Stimulated activated naive CD4-positive, alpha-beta T cell (primary cell): Measurements from ENCODE around the gene RLBP1.

Experiments
- DNase-seq, 6 experiments: peaks; one replicate each; lab custom pipeline; 2025; lab: John Stamatoyannopoulos, UW

RLBP1 gene

DNA sequence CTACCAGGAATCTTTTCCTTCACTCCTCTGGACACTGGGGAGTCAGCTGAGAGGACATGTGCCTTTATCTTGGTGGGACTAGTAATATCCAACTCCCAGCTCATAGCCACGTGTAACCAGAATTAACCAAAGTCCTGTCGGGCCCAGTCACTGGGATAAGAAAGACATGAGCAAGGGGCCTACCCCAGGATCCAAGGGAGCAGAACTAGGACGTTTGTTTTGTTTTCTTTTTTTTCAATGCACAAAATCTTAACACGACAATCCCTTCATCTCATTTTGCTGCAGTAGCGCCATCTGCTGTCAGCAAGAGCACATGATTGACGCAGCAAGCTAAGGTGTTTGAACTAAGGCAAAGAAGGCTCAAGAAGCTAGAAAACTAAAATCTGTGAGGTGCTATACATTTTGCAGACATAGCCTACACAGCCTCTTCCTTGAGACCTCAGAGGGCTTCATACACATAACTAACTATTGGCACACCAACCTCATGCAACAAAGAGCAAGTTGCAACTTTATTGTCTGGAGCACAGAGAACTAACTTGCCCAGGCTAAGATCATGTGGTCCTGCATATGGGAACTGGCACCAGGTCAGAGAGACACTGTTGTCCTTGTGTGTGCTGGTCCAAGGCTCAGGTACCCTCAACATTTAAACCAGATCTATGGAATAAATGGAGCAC, 43.6 kb downstream of the RLBP1 start:
- peak in 5 of 6 experiments; percentile 27 to 61 (median 37) for DNase-seq

DNA sequence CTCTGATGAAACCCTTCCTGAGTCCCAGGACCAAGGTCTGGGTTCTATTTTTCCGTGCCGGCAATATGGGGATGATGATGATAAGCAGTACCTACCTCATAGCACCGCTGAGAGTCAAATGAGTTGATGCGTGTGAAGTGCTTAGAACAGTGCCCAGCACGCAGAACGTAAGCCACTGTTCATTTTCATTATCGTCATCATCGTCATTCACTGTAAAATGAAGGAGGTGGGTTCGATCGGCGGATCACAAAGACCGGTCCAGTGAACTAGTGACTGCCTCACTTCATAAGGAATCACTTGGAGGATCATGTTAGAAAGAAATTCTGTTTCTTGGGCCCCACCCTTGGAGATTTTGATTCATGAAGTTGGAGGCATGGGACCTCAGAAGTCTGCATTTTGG, 44.3 kb downstream of the RLBP1 start:
- no peak for DNase-seq

DNA sequence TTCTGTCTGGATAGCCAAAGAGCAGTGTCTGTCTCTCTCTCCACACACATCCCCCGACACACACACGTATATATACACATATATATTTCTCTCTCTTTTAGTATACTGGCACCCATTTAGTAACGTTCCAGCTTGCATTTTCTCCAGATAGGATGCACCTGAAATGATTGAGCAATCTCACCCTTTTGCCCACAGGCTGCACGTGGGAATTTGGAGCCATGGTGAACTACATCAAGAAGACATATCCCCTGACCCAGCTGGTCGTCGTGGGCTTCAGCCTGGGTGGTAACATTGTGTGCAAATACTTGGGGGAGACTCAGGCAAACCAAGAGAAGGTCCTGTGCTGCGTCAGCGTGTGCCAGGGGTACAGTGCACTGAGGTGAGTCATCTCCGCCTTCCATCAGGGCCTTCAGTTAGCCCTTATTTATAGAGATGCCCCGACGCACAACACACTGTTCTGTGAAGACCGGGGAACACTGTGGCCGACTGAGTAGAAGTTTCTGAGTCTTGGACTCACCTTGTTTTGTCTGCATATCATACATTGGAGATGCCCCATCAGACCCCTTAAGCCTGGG, 45.7 kb downstream of the RLBP1 start:
- no peak for DNase-seq

DNA sequence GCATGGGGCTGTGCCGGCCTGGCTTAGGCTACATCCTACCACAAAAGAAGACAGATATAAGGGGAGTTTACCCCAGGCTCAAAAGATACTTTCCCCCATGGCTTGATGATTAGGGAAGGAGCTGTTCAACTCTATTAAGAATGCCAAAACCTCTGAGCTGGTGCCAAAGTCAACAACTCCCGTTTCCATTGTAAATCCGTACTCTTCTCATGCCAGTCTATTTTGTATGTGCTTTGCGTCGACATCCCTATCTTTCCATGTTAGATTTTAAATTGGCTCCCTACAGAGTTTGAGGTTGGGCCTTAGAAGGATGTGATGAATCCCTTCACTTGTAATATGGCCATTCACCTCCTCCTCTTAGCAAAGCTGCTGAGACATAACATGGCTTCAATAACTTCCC, 46.9 kb downstream of the RLBP1 start:
- DNase-seq, result no peak

DNA sequence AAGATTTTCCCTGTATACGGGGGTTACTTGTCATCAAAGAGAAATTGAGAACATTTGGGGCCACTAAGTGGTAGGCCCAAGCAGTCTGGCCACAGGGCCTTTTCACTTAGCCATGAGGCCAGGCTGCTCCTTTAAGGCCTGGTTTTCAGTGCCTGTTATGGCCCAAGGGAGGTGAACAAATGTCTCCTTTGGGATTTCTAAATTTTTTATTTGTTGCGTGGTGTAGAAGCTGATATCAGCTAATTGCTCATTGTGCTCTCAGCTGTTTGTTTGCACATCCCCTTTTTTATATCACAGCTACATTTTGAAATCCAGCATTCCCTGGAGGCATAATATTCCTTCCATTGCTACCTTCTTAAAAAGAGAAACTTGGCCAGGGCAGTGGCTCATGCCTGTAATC, 48.5 kb downstream of the RLBP1 start:
- DNase-seq, result no peak

DNA sequence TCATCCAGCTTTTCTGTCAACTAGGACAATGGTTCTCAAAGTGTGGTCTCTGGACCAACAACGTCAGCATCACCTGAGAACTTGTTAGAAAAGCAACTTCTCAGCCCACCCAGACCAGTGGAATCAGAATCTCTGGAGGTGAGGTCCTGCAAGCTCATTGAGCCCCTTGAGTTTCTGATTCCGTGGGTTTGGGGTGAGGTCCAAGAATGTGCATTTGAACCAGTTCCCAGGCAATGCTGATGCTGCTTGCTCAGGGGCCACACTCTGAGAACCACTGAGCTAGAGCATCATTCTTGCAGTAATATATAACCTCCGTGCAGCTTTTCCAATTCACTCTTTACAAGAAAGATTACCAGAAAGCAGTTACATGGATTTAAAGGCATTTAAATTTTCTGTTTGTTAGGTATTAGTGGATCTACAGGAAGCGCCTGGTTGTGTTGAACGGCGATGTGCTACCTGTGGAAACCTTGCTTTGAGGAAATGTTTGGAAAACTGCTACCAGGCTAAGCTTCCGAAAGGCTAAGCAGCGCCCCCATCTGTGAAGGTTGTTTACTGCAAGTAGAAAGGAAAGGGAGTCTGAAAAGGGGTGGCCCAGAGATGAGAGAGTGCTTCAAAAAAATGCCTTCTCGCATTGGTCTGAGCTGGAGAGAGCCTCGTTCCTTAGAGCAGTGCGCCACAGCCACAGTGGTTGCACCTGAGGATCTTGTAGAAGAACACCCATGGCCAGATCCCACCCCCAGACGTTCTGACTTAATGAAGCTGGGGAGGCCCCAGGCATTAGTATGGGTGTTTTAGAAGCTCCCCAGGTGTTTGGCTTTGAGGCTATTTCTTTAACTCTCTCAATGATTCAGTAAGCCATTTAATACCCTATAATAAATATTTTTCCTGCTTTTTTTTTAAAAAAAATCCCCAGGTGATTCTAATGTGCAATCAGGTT, 50.0 kb downstream of the RLBP1 start:
- DNase-seq, result peak in 2 of 6 experiments; percentile 2 to 7

DNA sequence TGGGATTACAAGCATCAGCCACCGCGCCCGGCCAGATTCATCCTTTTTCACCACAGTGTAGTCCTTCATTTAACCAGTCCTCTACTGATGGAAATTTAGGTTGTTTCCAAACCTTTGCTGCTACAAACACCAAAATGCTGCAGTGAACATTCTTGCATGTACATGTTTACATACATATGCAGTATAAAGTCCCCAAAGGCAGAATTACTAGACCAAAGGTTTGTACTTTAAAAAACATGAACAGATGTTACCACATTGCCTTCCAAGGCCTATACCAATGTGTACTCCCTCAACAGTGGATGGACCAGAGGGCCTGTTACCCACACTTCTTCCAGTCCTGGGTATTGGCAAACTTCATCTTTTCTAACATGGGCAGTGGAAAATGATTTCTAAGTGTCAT, 51.0 kb downstream of the RLBP1 start:
- DNase-seq, result no peak

DNA sequence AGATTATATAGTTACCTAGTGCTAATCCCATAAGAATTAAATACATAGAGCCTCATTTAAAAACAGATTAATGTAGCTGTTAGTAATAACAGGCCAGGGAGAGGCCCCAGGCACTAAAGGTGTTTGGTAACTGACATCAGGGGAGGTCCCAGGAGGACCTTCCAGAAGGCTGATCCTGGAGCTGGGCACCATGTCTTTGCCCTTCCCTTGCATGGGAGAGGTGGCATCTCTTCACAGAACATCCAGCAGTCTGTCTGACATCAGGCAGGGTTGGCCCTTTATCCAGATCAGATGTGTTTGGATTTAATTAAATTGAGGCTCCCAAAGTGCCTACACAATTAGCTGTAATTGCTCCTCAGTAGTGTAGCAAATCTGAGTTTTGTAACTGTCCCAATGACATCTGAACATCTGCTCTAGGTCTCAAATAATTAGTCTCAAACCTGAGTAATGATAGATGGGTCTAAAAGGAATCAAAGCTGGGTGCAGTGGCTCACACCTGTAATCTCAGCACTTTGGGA, 53.0 kb downstream of the RLBP1 start:
- no peak for DNase-seq

DNA sequence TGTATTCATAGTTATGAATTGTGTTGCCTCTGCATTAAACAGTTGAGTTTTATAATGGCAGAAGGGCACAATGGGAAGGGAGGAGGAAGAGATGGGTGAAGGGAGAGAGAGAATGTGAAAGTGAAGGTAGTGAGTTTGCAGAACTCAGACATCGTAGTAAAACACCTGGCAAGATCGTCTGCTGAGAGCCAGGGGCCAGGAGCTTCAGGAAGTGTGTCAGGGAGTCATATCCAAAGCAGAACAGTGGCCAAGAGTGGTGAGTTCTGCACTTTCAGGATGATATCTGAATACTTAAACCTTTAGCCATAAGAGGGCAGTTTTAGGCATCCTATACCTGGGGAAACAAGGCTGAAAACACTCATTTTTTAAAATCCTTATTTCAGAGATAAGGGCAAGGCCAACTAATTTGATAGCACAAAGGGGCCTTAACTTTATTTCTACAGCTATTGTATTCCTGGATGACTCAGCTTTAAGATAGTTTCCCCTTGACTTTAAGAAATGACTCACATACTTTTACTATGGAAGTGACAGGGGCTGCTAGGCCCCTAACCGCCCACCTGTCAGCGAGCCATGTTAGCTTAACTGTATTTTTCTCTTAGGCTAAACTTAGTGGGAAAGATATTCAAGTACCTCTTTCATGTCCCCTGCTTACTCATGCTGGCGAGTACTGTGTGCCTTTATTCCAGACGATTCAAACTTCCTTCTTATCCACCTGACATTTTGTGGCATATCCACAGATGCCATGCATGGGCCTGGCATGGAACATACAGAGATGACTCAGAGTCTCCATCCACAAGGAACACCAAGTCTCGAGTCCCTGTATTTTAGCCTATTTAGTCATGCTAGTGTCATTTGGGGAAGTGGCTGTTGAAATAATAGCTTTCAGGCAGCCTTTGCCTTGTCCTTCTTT, 53.9 kb downstream of the RLBP1 start:
- no peak for DNase-seq

DNA sequence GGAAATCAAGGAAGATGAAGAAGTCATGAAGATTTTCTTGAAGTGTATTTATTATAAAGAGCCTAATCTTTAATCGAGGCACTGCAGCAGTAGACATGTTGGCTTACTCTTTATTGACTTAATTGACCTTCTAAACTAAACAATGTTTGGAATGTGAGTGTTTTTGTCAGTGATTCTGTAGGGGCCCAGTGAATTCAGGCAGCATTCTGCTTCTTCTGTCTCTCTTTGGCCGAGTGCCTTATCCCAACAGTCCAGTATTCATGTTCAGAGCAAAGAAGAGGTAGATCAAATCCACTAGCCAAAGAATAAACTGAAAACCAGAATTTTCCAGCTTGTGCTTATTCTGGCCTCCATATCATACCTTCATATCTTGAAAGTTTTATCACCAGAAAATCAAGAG, 55.7 kb downstream of the RLBP1 start:
- DNase-seq, result no peak

DNA sequence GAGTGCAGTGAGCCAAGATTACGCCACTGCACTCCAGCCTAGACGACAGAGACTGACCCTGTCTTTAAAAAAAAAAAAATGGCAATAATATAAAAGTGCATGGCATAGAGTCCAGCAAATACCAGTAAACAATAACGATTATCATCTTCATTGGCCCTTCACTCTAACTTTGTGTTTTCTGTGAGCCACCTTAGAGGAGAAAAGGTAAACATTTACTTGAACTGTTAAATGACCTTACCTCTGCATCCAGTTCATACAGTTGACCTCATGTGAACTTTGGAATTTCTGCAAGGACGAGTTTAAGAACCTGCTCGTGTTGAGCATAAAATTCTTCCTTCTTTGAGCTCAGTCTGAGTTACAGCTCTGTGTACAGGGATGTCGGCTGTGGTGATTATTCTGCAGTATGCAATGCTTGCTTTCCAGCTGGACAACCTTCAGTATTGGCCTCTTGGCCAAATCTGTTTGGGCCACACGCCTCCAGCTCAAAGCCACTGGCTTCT, 56.6 kb downstream of the RLBP1 start:
- no peak for DNase-seq

DNA sequence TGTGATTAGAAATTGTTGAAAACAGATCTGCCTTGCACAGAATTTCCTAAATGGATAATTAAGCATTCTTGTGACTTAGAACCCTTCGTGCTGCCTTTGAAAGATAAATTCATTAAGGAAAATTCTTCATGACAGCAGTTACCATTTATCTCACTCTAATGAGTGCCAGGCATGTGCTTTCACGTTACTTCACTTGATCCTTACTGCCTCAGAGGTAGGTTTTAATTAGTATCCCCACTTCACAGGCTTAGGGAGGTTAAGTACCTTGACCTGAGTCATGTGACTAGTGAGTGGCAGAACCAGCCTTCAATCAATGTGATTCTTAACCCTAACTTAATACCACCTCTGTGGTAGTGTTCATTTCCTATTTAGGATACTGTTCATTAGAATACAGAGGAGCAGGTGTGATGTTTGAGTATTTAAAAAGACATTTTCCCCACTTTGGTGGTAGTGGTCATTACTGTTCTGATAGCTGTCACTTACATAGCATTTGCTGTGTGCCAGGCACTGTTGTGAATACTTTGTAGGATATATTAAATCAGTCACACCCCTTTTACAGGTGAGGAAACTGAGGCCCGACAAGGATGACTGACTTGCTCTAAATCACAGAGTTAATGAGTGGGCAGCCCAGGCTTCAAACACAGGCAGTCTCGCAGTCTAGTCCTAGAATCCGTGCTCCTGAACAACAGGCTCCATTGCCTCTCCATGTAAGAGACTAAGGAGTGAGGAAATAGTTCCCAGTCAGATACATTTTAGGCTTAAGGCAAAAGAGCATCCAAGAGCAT, 57.9 kb downstream of the RLBP1 start:
- DNase-seq, result no peak

DNA sequence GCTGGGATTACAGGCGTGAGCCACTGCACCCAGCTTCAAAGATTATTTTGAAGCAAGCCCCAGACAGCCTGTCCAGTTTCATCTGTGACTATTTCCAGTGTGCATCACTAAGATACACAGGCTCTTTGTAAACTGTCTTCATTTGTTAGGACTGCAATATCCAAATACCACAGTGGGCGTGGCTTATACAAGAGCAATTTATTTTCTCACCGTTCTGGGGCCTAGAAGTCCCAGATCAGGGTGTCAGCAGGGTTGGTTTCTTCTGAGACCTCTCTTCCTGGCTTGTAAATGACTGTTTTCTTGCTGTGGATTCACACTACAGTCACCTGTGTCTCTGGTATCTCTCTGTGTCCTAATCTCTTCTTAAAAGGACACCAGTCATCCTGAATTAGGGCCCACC, 59.7 kb downstream of the RLBP1 start:
- no peak for DNase-seq
